HG03064 (cell line): Measurements from ENCODE around the gene DENND1A.

Source experiments
- ATAC-seq: cut with Tn5 transposase; IDR thresholded peaks from one replicate; pipeline ENCODE4 v1.9.1; 2021; ENCODE audit warnings: low read depth; ENCODE audit not compliant: unreplicated experiment

The DENND1A gene

DNA sequence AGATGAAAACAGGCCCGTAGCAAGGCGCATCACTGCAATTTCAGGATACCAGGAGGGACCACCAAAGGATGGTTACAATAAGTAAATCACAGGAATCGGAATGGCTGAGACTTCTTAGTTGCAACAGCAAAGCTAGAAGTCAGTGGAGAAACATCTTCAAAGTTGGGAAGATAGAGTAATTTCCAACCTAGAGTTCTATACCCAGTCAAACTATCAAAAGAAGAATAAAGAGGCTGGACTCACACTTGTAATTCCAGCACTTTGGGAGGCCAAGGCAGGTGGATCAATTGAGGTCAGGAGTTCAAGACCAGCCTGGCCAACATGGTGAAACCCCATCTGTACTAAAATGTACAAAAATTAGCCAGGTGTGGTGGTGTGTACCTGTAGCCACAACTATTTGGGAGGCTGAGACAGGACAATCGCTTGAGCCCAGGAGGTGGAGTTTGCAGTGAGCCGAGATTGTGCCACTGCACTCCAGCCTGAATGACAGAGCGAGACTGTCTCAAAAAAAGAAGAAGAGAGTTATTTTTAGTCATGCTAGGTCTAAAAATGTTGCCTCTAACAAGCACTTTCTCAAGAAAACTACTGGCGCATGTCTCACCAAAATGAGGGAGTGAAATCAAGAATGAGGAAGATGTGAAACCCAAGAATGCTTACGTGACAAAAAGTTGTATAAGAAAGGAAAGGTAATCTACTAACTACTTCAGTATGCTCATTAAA lies 267.7 kb downstream of the DENND1A start:
- no peak for ATAC-seq

DNA sequence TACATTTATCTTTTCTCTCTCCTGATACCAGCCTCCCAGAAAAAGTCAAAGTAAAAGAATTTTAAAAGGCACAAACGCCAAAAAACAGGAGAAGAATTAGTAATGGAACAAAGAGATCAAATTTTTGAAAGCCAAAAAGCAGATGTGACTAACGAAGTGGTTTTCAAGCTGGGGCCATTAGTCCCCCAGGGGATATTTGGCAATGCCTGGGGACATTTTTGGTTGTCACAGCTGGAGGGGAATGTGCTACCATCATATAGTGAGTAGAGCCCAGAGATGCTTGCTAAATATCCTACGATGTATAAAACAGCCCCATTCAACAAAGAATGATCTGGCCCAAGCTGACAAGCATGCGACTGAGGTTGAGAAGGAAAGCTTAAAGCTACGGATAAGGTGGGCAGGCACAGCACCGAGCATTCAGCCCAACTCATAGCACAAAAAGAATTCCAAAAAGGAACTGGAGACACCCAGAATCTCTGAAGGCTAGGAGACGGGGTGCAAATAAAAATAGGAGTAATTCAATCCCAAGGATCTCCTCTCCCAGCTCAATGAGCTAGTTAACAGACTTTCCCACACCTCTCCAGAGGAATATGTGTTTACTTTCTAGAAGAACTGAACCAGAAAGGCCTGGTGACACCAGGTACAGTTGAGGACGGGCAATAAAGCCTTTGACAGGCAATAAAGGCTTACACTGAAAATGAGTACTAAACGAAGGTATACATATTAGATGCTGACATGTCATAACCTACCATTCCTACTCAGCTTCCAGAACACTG lies 269.0 kb downstream of the DENND1A start:
- ATAC-seq, result no peak

DNA sequence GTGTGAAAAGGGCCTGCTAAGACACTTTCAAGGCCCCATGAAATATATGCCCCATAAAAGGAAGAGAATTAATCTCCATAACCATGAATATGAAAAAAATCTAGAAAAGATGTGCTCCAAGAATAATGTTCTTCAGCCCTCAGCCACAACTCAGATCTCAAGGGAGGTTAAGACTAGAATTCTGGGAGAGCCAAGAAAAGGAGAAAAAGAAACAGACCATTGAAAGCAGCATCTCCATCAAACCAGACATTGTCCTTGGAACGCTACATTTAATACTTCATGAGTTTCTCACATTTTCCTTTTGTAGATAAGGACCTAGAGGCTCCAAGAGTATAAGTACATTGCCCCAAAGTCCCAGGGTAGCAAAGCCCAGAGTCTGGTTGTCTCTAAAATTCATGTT lies 270.6 kb downstream of the DENND1A start:
- no peak for ATAC-seq

DNA sequence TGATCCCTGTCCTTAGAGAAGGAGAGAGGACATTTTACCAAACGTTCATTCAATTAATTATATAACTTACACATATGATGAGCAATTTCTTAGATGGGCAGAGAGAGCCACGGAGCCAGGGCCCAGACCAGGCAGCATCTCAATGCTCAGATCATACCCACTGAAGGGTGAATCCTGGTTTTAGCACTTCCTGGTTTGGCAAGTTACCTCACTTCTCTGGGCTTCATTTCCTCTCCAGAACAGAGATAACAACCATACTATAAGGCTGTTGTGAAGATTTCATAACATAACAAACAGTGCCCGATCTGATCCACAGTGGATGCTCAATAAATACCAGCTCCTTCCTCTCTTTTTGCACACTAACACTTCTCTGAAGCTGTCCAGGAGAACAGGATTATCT lies 271.1 kb downstream of the DENND1A start:
- ATAC-seq, result no peak

DNA sequence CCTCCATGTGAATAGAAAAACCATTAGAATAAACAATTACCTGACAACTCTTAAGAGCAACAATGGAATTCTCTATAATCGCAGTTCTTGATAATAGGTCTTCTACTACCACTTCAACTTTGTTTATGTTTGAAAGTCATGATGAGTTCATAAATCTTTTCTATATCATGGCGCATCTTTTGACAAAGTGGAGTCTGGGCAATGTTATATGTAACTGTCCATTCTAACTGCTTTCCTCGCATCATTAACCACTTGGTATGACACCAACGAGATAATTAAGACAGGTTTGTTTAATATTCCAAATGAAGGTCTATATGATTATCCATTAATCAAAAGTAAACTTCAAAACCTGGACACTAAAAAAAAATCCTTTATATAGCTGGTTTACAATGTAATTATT lies 272.0 kb downstream of the DENND1A start:
- no peak for ATAC-seq

DNA sequence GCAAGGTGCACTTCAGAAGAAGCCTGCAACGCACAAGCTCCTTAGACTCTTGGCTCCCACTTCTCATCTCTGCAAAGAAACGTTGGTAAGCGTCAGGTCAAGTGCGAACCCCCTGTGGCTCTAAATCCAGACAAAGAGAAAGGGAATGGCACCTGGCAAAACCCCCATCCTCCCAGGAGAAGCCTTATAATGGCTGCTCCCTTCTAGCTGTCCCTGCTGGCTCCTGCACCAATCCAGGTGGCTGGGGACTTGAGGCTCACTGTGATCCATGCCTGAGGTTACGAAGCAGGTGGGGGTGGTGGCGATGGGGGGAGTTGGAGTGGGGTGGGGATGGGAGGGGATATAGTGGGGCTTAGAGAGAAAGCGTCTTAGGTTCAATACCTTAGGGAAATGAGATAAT lies 272.8 kb downstream of the DENND1A start:
- ATAC-seq, result no peak

DNA sequence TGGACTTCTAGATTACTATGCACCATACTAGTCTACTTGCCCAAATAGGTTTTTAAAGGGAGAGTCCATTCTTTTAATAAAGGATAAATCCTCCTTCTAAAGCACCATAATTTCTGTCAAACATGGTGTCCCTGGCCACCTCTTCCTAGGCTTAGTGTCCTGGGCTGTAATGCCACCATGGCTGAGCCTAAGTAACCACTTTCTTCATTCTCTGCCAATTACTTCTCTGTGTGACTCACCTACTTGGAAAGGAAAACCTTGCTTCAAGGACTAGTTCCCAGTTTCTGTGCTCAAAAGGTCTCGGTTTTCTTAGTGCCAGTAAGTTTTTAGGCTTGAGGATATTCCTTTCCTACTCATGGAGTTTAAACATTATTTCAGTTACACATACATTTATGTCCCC lies 273.4 kb downstream of the DENND1A start:
- ATAC-seq, result no peak

DNA sequence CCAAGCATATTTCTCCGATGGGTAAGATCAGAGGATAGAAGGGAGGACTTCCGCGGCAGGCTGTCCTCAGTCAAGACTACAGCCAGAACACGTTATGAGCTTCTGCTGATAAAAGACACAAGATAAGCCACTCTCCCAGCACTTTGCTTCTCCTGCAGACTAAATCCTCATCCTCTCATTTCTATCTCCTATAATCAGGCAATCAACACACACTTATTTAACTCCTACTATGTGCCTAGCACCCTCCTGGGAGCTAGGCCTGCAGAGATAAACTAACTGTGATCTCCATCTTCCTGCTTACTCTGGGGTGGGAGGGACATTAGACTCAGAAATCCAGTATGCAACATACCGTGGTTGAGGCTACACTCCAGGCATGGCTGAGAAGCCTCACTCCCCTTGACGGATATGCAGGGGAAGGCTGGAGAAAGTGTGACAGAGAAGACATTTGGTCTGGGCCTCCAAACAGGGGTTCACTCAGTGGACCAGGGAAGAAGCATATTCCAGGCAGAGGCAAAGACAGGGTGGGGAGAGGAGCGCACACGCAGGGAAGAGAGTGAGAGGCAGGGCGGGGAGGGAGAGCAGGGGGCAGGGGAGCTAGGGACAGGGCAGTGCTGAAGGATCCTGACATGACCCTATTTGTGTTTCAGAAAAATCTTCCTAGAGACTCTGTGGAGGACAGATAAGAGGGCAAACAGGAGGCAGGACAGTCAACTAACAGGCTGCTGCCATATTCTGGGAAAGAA lies 274.1 kb downstream of the DENND1A start:
- no peak for ATAC-seq

DNA sequence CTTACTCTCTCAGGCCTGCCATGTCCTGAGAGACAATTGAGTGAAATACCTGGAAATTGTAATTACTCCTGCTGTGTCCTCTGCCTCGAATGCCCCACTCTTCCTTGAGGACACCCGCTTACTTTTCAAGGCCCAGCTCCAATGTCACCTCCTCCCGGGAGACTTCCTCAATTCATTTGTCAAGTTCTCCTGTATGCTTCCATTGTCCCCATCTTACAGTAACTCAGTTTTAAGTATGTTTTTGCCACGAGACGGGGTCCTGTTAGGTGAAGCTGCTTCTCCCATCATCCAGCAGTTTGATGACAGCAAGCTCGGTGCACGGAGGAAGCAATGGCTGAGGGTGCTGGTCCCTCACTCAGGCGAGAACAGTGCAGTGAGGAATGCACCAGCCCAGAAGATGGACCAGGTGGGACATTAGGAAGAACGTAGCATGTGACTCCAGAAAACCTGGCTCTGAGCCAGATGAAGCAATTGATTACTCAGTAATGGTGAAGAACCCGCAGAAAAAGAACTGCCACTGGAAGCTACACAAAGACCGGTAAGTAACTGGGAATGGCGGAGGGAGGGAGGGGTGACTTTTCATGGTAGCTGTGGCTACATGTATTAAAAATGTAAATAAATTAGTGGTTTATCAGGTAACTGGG lies 274.8 kb downstream of the DENND1A start:
- ATAC-seq, result no peak

DNA sequence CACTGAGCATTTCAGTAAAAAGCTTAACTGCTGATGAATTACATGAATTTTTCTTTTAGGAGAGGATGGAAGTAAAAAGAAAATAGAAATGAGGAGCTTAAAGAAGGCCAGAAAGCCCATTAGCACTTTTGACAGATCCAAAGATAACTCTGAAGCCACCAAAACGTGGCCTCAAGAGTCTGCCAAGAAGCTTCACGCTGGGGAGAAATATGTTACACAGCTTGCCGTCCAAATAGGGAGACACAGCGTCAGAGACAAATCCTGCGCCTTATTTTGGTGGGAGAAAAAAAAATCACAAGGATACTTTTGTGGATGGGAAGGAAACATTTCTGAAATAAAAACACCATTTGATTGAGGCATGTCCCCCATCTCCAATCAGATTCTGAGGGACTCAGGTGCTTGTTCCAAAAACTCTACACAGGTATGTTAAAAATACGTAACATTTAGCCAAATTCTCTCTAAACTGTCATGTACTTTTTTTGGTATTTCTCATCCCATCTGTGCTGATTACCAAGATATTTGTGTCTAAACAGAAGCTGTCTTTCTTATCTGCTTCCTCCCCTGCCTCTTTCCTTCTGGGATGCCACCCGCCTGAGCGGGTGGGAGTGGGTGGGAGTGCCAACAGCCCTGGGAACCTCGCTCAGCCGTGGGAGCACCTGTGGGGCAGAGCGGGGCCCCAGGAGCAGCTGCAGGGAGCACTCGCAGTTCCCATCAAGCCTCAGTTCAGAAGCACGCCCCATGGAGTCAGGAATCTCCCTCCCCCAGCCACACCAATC lies 275.5 kb downstream of the DENND1A start:
- ATAC-seq, result no peak

DNA sequence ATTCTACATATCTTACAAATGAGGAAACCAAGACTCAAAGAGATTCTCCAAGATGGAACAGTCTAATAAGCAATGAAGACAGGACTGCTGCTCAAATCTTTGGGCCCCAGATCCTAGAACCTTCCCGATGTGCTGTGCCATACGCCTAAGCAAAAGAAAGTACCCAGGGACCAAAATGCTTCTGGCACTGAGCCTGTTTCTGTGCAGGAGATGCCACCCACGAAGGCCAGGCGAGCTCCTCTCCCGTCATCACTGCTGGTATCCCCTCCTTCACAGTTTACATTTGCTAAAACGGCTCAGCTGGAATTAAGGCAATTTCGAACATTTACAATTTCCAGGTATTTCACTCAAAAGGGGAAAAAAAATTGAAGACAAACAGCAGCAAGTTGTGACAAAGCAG lies 277.5 kb downstream of the DENND1A start:
- no peak for ATAC-seq

DNA sequence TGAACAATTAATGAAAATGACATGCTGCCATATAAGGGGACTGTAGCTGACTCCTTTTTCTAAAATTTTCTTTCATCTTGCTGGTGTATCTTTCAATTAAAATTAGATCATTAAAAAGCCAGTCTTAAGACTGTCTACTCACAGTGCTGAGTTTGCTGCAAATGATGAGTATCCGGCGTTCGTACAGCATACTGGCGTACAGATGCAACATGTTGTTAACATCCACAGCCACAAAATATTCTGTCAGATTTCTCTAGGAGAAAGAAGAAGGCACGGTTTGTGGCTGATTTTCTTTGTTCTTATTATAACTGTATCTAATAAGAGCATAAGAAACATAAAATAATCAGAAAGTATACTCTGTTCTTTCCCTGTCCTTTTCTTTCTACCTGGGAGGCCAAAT lies 278.1 kb downstream of the DENND1A start:
- no peak for ATAC-seq

DNA sequence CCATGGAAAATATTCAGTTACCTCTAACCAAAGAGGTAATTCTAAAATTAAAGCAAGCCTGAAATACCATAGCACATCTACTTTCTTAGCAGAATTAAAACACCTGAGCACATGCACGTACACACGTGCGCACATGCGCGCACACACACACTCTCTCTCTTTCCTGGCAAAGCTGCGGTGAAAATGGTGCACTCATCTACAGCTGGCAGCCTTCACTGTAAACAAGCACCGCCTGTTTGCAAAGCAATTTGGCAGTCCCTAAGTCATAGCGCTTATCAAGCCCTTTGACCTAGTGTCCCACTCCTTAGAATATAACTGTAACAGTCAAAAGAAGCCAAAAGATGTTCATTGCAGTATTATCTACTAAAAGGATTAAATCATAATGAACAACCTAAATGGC lies 278.7 kb downstream of the DENND1A start:
- ATAC-seq, result no peak

DNA sequence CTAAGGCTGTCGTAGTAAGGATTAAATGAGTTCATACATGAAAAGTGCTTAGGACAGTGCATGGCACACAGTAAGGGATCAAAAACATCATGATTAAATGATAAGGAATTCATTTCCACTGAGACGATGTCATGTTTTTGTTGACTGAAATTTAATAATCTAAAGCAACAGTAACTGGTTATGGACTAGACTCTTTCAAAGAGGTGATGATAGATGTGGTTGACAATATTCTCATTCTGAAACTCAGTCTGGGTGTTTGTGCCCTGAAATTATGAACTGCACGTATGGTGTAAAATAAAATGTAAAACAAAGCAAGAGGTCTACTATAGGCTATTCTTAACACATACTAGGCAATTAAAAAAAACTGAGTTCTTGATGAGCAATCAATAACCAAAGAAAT lies 280.0 kb downstream of the DENND1A start:
- no peak for ATAC-seq

DNA sequence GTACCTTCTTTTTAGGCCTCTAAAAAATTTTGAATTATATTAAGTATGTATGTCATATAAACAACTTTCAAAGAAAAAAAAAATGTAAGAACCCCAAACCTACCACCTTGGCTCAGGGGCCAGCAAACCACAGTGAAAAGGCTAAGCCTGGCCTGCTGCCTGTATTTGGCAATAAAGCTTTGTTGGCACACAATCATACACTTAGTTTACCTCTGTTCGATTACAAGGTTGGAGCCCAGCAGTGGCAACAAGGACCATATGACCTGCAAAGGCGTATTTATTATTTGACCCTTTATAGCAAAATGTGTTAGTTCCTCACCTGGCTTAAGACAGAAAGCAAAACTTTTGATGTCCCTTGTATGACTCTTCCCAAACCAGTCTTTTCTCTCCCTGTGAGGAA lies 282.8 kb downstream of the DENND1A start:
- no peak for ATAC-seq

DNA sequence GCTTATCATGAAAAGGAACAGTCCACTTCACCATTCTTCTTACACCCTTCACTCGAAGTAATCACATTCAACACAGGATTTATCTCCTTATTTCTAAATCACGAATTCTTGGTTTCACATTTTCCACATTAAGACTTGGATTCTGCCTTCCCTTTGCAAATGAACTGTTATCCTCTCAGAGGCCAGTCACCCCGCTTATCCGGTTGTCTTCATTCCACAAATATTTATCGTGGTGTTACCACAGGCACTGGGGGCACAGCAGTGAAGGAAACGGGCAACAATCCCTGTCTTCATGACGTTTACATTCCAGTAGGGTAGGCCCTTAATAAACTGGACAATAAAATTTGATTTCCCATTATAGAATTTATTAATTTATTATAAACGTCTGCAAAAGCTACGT lies 284.2 kb downstream of the DENND1A start:
- no peak for ATAC-seq

DNA sequence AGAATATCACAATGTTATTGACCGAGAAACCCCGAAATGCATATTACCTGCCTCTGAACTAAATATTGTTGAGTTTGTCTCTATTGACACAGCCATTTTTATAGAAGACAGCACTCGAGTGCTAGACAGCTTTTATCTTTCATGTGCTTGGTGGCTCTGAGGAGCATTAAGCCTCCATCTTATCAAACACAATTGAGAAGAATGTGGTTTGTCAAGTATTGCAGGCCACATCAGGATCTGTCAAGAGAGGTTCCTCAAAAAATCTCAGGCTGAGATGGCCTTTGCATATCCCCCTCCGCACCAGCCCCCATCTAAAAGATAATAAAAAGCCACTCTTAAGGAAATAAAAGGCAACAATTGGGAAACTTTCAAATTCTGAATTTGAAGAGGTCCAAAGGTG lies 284.8 kb downstream of the DENND1A start:
- ATAC-seq, result no peak

DNA sequence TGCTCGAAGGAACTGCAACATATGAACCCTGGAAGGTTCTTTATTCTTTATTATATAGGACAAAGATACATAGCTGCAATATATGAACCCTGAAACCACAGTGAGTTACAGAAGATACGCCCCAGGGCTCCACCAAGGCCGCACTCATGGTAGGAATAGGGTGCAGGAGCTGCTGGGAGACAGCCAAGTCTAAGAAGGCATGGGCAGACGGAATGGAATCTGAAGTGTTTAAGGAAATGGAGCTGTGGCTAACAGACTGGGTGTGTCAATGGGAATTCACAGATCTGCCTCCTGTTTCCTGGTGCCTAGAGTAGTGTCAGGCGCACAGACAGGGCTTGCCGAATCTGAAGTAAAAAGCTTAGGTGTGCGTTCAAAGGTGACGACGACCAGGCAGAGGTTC lies 286.4 kb downstream of the DENND1A start:
- ATAC-seq, result no peak

DNA sequence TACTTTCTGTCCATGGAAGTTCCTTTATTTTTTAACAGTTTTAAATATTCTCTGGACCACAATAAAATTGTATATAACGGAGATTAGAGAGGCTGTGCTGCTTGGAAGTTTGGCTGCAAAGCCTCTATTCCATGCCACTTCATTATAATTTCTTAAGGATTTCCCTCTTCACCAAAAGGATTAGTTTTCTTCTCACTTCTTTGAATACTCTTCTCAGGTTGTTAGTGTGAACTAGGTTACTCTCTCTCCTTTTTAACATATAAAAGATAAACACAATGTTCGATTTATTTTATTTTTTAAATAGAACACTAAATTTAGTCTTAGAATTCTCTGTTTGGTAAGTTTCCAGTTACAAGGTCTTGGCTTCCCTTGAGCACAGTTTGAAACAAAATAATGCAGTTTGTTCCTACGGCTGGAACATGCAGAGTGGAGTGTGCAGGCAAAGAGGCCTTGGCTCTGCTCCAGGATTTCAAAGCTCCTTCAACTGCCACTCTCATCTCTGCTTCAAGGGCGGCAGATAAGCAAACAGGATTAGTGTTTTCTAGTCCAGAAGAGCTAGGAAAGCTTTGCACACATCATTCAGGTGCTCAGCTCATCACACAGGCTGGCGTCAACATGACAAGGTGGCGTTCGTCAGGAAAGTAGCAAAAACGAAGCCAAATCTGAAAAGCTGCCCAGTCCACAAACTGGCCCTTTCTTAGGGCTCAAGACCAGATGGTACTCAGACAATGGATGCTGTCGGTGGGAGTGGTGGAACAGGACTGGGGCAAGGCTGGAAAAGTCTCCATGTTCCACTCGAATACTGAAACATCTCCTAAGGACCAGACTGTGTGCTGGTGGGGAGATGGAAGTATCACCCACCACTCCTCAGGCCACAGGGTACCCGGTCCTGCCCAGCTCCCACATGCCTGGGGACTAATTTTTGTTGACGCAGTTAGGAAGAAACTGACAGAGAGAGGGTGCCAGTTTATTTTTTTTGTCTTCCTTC lies 287.3 kb downstream of the DENND1A start:
- ATAC-seq, result no peak
